GM20000 (cell line): Measurements from ENCODE around the gene RBFOX2.

ENCODE experiments used
- DNase-seq: peaks from one replicate; pipeline ENCODE4 v3.0.0; 2012; ENCODE audit warnings: low spot score
- CTCF ChIP-seq: IDR thresholded peaks from 2 replicates; pipeline ENCODE4 v1.5.1; 2012; ENCODE audit warnings: mild to moderate bottlenecking, control low read depth; ENCODE audit errors: extremely low read depth, missing control alignments

Gene RBFOX2

GRCh38 chr22:36015155-36015810 is 13.3 kb downstream of the RBFOX2 start:
- DNase-seq = no peak
- TF ChIP-seq CTCF = no peak

GRCh38 chr22:36014546-36015074 is 14.0 kb downstream of the RBFOX2 start:
- TF ChIP-seq CTCF = no peak
- no peak for DNase-seq

- TF ChIP-seq CTCF = no peak
- DNase-seq = no peak
Observed at GRCh38 chr22:36012332-36012731, 16.3 kb downstream of the RBFOX2 start.

GRCh38 chr22:36010882-36011281 is 17.7 kb downstream of the RBFOX2 start:
- no peak for TF ChIP-seq CTCF
- no peak for DNase-seq

GRCh38 chr22:36010090-36010489 is 18.5 kb downstream of the RBFOX2 start:
- DNase-seq = no peak
- no peak for TF ChIP-seq CTCF

GRCh38 chr22:36009085-36009484 is 19.5 kb downstream of the RBFOX2 start:
- no peak for DNase-seq
- TF ChIP-seq CTCF = no peak

GRCh38 chr22:36008565-36008964 is 20.1 kb downstream of the RBFOX2 start:
- no peak for TF ChIP-seq CTCF
- DNase-seq = no peak
